Loucy (cell line): ENCODE results near the gene TENT4B.

Experiments
- EZH2phosphoT487 ChIP-seq: fragments of 200-600 bp; IDR thresholded peaks from 2 replicates; pipeline ENCODE4 v1.6.1; 2018; ENCODE audit warnings: antibody characterized with exemption, mild to moderate bottlenecking, moderate library complexity, borderline replicate concordance
- TF ChIP-seq, protein P1 (sequence below): fragments of 200-600 bp; sonication (generic); conservative IDR thresholded peaks from 2 replicates; pipeline ENCODE4 v1.5.1; 2014; ENCODE audit warnings: mild to moderate bottlenecking, antibody characterized with exemption, low read length

DNA sequence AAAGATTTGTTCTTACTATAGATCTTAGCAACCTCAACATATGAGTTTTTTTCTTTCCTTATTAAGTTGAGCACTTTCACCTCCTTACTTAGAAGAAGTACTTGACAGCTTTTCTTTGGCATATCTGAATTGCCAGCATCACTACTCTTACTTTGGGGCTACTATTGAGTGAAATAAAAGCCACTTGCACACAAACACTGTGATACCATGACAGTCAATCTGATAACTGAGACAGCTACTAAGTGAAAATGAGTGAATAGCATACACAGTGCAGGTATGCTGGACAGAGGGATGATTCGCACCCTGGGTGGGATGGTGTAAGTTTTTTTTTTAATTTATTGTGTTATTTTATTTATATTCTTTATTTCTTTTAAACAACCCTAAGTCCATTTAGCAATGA lies 13.5 kb upstream of the TENT4B start:
- TF ChIP-seq, protein P1, sequence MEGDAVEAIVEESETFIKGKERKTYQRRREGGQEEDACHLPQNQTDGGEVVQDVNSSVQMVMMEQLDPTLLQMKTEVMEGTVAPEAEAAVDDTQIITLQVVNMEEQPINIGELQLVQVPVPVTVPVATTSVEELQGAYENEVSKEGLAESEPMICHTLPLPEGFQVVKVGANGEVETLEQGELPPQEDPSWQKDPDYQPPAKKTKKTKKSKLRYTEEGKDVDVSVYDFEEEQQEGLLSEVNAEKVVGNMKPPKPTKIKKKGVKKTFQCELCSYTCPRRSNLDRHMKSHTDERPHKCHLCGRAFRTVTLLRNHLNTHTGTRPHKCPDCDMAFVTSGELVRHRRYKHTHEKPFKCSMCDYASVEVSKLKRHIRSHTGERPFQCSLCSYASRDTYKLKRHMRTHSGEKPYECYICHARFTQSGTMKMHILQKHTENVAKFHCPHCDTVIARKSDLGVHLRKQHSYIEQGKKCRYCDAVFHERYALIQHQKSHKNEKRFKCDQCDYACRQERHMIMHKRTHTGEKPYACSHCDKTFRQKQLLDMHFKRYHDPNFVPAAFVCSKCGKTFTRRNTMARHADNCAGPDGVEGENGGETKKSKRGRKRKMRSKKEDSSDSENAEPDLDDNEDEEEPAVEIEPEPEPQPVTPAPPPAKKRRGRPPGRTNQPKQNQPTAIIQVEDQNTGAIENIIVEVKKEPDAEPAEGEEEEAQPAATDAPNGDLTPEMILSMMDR = no peak
- TF ChIP-seq EZH2phosphoT487 = no peak
